Measurements from ENCODE around the gene TBC1D5.

DNA sequence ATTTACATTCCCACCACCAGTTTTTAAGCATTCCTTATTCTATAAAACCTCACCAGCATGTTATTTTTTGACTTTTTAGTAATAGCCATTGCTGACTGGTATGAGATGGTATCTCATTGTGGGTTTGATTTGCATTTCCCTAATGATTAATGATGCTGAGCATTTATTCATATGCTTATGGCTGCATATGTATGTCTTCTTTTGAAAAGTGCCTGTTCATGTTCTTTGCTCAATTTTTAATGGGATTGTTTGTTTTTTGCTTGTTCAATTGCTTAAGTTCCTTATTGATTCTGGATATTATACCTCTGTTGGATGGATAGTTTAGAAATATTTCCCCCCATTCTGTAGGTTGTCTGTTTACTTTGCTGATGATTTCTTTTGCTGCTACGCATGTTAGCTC is 16.1 kb downstream of the TBC1D5 start:
- TF ChIP-seq CTCF (conservative IDR thresholded peaks at IDR 0.05) (no peak), ZFX (IDR thresholded peaks at IDR 0.05) (no peak)
